ENCODE data around the gene LARGE2.

- TF ChIP-seq REST (IDR thresholded peaks at IDR 0.05; ENCODE audit: low read depth, low read length) = no peak
- no peak for TF ChIP-seq POLR2A (IDR thresholded peaks at IDR 0.05; ENCODE audit: low read depth, low read length)
Measured at GRCh38 chr11:45974806-45975205, 52.4 kb downstream of the LARGE2 start.

All from GM12878 (cell line).